HG03159 (cell line): ENCODE data around the gene MINAR2.

ENCODE experiments used
- ATAC-seq: cut with Tn5 transposase; IDR thresholded peaks from one replicate; pipeline ENCODE4 v1.9.1; 2021; ENCODE audit warnings: mild to moderate bottlenecking, moderate library complexity; ENCODE audit not compliant: unreplicated experiment

The MINAR2 gene

DNA sequence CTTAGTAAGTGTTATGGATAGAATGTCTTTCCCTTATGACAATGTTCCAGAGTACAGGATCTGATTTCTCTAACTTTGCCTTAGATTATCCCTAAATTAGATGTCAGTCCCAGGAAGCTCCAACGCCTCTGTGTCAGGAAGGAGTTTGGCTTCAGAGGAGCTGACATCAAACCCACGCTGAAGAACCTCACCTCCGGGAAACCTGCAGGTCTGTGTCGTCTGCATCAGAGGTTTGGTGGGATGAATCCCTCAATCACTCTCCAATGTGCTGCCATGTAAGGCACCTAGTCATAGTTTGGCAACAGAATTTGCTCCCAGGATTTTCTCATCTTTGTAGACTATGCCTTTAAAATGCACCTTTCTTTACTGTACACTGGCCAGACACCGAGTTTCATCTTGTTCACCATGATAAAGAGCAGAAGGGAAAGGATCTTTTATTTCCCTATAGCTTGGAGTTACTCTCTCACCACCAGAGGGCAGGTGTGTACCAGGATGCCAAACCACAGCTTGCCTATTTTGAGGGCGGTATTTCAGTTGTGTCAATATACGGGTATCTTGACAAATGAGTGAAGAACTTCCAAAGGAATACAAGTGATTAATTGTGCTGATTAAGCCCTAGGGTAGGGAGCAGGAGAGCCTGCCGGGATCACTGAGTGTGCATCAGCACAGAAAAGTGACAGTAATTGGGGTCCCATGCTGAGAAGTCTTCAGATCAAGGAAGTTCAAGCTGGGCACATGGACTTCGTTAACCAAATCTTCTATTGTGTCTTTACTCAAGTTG lies 23.4 kb downstream of the MINAR2 start:
- ATAC-seq: peak; percentile 67

DNA sequence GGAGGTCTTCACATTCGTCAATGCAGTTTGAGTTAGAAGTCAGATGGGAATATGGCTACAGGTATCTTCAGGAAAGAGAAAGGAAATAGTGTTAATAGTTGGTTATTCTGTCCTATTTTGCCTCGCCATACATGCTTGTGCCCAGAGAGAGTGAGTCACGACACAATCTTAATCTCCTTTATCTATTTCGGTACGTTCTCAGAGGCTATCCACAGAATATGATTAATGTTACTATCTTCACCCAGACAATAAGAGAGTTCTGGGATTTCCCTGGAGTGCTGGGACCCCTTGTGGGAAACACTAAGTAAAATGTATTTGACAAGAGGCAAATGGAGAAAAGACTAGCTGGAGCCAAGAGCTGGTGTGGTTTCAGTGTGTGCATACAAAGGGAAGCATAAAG lies 25.5 kb downstream of the MINAR2 start:
- ATAC-seq: no peak

DNA sequence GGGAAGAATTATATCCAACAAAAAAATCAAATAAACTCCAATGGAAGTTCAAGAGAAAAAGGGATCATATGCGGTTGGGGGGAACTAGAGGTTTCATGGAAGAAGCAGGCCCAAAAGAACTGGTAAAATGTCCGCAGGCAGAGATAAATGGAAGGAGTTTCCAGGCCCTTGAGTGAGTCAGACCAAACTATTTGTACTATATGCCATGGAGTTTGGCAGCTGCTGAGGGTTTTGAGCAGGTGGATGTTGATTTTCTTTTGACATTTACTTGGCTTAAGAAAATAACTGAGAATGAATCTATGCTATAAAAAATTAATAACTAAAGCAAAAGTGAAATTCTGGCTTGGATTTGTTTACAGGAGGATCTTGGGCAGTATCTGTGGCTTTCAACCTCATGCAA lies 33.7 kb downstream of the MINAR2 start:
- no peak for ATAC-seq

DNA sequence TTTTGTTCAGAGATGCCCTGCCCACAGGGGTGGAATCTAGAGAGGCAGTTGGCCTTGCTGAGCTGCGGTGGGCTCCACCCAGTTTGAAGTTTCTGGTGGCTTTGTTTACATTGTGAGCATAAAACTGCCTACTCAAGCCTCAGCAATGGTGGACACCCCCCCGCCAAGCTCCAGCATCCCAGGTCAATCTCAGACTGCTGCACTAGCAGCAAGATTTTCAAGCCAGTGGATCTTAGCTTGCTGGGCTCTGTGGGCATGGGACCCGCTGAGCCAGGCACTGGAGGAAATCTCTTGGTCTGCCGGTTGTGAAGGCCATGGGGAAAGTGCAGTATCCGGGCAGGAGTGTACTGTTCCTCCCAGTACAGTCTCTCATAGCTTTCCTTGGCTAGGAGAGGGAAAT lies 55.5 kb downstream of the MINAR2 start:
- no peak for ATAC-seq

DNA sequence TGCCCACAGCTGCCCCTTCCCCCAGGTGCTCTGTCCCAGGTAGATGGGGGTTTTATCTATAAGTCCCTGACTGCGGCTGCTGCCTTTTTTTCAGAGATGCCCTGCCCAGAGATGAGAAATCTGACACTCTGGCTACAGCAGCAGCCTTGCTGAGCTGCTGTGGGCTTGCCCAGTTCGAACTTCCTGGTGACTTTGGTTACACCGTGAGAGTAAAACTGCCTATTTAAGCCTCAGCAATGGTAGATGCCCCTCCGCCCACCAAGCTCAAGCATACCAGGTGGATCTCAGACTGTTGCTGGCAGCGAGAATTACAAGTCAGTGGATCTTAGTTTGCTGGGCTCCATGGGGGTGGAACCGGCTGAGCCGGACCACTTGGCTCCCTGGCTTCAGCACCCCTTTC lies 56.8 kb downstream of the MINAR2 start:
- no peak for ATAC-seq

DNA sequence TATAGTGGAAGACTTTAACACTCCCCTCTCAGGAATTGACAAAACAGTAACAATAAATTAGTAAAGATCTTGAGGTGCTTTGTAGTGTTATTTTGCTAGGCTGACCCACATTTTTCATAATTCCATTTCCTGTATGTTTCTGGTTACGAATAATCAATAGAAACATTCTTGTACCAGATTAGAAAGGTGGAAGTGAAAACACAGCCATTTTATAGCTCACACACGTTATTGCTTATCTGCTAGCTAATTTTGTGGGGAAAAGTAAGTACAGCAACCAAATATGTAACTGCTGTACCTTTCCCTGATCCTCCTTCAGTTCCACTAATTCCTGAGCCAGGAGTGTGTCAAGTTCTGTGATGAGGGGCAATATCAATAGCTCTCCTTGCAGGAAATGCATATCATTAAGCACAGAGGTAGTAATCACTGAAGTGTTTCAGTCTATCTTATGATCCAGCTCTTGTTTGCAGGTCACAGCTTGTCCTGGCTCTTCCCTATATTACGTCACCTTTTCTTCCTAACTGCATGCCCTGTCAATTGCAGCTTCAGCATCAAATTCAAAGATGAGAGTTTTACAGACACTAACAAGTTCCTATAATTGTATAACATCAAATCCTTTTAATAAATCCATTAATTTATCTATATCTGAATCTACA lies 59.4 kb downstream of the MINAR2 start:
- no peak for ATAC-seq
